Astrocyte (in vitro differentiated cells and primary cell): ENCODE results near the gene ITPR2. TPM values are rescaled to one million over a fixed set of nuclear protein-coding genes. Genes with fewer than 3 reads are reported as not detected.
"Not testable (repeated sequence)": the region's sequence is repeated elsewhere in the genome, so short reads cannot be mapped to it uniquely, and the experiment has no call there.

Source experiments
- DNase-seq: peaks from one replicate; pipeline ENCODE4 v3.0.0-alpha.2; 2010; ENCODE audit warnings: low read depth
- FAIRE-seq: peaks from 2 replicates; lab custom pipeline; 2011; peaks lifted over from hg19 to GRCh38; lab: Jason Lieb, UNC
- H2AFZ ChIP-seq: 2 replicates; pipeline ENCODE4 v1.6.0; 2012; ENCODE audit warnings: low read depth, low read length, inconsistent platforms
- H3K27ac ChIP-seq: 2 replicates; pipeline ENCODE4 v1.5.1; 2011; ENCODE audit warnings: low read depth, low read length, inconsistent platforms
- H3K27me3 ChIP-seq: 2 replicates; pipeline ENCODE4 v1.6.0; 2011; ENCODE audit warnings: low read length, inconsistent platforms; ENCODE audit not compliant: insufficient read depth
- H3K36me3 ChIP-seq: 2 replicates; pipeline ENCODE4 v1.5.1; 2011; ENCODE audit warnings: low read length, inconsistent platforms; ENCODE audit not compliant: insufficient read depth
- H3K4me1 ChIP-seq: 2 replicates; pipeline ENCODE4 v1.5.1; 2011; ENCODE audit warnings: low read length, inconsistent platforms; ENCODE audit not compliant: insufficient read depth
- H3K4me2 ChIP-seq: 2 replicates; pipeline ENCODE4 v1.6.0; 2012; ENCODE audit warnings: low read length, inconsistent platforms
- H3K4me3 ChIP-seq: 2 replicates; pipeline ENCODE4 v1.5.1; 2011; ENCODE audit warnings: low read depth, mild to moderate bottlenecking, low read length, inconsistent platforms; ENCODE audit not compliant: insufficient read depth
- H3K79me2 ChIP-seq: 2 replicates; pipeline ENCODE4 v1.6.0; 2012; ENCODE audit warnings: mild to moderate bottlenecking, low read length, inconsistent platforms; ENCODE audit not compliant: insufficient read depth
- H3K9ac ChIP-seq: 2 replicates; pipeline ENCODE4 v1.6.0; 2012; ENCODE audit warnings: mild to moderate bottlenecking, low read length, inconsistent platforms
- H3K9me3 ChIP-seq: 2 replicates; pipeline ENCODE4 v1.5.1; 2012; ENCODE audit warnings: low read depth, mild to moderate bottlenecking, low read length, inconsistent platforms; ENCODE audit not compliant: insufficient read depth
- H4K20me1 ChIP-seq: 2 replicates; pipeline ENCODE4 v1.6.0; 2012; ENCODE audit warnings: low read length, inconsistent platforms; ENCODE audit not compliant: insufficient read depth
- H3K27ac Mint-ChIP-seq: one replicate; pipeline ENCODE4 v1.8.0; 2021; ENCODE audit warnings: mild to moderate bottlenecking, mixed read lengths; ENCODE audit not compliant: unreplicated experiment
- H3K27me3 Mint-ChIP-seq: one replicate; pipeline ENCODE4 v1.8.0; 2021; ENCODE audit warnings: low read depth, mixed read lengths; ENCODE audit not compliant: unreplicated experiment
- H3K36me3 Mint-ChIP-seq: one replicate; pipeline ENCODE4 v1.8.0; 2021; ENCODE audit warnings: low read depth, mixed read lengths; ENCODE audit not compliant: unreplicated experiment
- H3K4me1 Mint-ChIP-seq: one replicate; pipeline ENCODE4 v1.8.0; 2021; ENCODE audit warnings: low read depth, mixed read lengths; ENCODE audit not compliant: unreplicated experiment
- H3K4me3 Mint-ChIP-seq: one replicate; pipeline ENCODE4 v1.8.0; 2021; ENCODE audit warnings: mild to moderate bottlenecking, moderate library complexity, mixed read lengths; ENCODE audit not compliant: unreplicated experiment
- H3K9me3 Mint-ChIP-seq: one replicate; pipeline ENCODE4 v1.8.0; 2021; ENCODE audit warnings: mild to moderate bottlenecking, mixed read lengths; ENCODE audit not compliant: unreplicated experiment
- CTCF ChIP-seq: IDR thresholded peaks from 2 replicates; pipeline ENCODE4 v1.5.1; 2011; ENCODE audit warnings: low read depth, mild to moderate bottlenecking, inconsistent platforms, low read length, moderate library complexity; ENCODE audit not compliant: insufficient read depth
- EZH2 ChIP-seq: IDR thresholded peaks from 2 replicates; pipeline ENCODE4 v1.6.1; 2012; ENCODE audit warnings: mild to moderate bottlenecking, low read length, inconsistent platforms; ENCODE audit not compliant: insufficient read depth
- total RNA-seq: library from RNA; stranded (reverse); gene quantifications from 2 replicates; pipeline ENCODE4 v1.2.1, GENCODE V29; 2021

Gene ITPR2
- total RNA-seq, 1 donor from 2014 or later, result 24.4 TPM

- no peaks in the 10 kb centered on the region for H3K9me3 ChIP-seq
- Mint-ChIP-seq H3K36me3 (no peaks in the 10 kb centered on the region), H3K27ac (no peak overlapping the region), H3K9me3 (no peaks in the 10 kb centered on the region), H3K27me3 (no peaks in the 10 kb centered on the region), H3K4me1 (no peaks in the 10 kb centered on the region), H3K4me3 (no peak overlapping the region)
- no peaks in the 10 kb centered on the region for H3K27me3 ChIP-seq
- no peaks in the 10 kb centered on the region for H3K79me2 ChIP-seq
- no peak overlapping the region for H3K9ac ChIP-seq
- no peak for TF ChIP-seq CTCF
- no peak for TF ChIP-seq EZH2
- H3K4me2 ChIP-seq, result no peak overlapping the region
- FAIRE-seq, result no peak
- H2AFZ ChIP-seq, result no peak overlapping the region
- H3K36me3 ChIP-seq, result no peaks in the 10 kb centered on the region
- DNase-seq, result no peak
- no peaks in the 10 kb centered on the region for H3K4me1 ChIP-seq
- H3K27ac ChIP-seq, result no peak overlapping the region
- H4K20me1 ChIP-seq, result no peaks in the 10 kb centered on the region
- H3K4me3 ChIP-seq, result no peak overlapping the region
Observed at GRCh38 chr12:26839512-26839911, 6.5 kb upstream of the ITPR2 start.

GRCh38 chr12:26838888-26839416 lies 6.0 kb upstream of the ITPR2 start:
- TF ChIP-seq EZH2 (no peak), CTCF (no peak)
- H3K9ac ChIP-seq, result no peak overlapping the region
- no peak overlapping the region for H3K4me3 ChIP-seq
- FAIRE-seq (no peak), DNase-seq (no peak)
- no peak overlapping the region for H3K4me2 ChIP-seq
- no peaks in the 10 kb centered on the region for H3K9me3 ChIP-seq
- Mint-ChIP-seq H3K4me1 (peaks cover 2% of the 10 kb centered on the region), H3K27me3 (no peaks in the 10 kb centered on the region), H3K9me3 (no peaks in the 10 kb centered on the region), H3K36me3 (no peaks in the 10 kb centered on the region), H3K4me3 (no peak overlapping the region), H3K27ac (no peak overlapping the region)
- no peaks in the 10 kb centered on the region for H3K27me3 ChIP-seq
- no peak overlapping the region for H3K27ac ChIP-seq
- H3K4me1 ChIP-seq, result no peaks in the 10 kb centered on the region
- H4K20me1 ChIP-seq, result no peaks in the 10 kb centered on the region
- no peak overlapping the region for H2AFZ ChIP-seq
- no peaks in the 10 kb centered on the region for H3K79me2 ChIP-seq
- H3K36me3 ChIP-seq, result no peaks in the 10 kb centered on the region

DNA sequence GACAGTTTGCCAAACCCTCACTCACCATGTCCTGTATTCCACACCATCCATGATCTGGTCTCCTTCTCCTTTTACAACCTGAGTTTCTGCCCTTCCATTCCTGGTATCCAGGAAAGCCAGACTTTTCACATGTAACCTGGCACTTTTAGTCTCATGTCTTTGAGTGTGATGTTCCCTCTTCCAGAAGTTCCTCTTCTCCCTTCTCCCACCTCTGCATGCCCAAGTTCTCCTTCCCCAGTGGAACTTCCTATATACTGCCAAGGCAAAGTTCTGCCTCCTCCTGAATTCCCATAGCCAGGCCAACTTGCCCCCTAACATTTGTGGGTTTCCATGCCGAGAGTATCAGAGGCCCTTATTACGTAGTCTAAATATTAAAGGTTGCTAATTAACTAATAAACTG lies 3.2 kb upstream of the ITPR2 start:
- H2AFZ ChIP-seq, result no peak overlapping the region
- H3K36me3 ChIP-seq, result no peaks in the 10 kb centered on the region
- no peaks in the 10 kb centered on the region for H3K27me3 ChIP-seq
- no peak overlapping the region for H3K4me2 ChIP-seq
- peaks cover 5% of the 10 kb centered on the region for H3K79me2 ChIP-seq
- FAIRE-seq, result no peak
- H3K4me3 Mint-ChIP-seq, result no peak overlapping the region
- no peaks in the 10 kb centered on the region for H3K9me3 ChIP-seq
- no peak overlapping the region for H3K27ac ChIP-seq
- H3K36me3 Mint-ChIP-seq, result no peaks in the 10 kb centered on the region
- H3K27ac Mint-ChIP-seq, result no peak overlapping the region
- no peaks in the 10 kb centered on the region for H3K9me3 Mint-ChIP-seq
- peaks cover 2% of the 10 kb centered on the region for H4K20me1 ChIP-seq
- TF ChIP-seq EZH2 (no peak), CTCF (no peak)
- no peak overlapping the region for H3K4me3 ChIP-seq
- H3K4me1 ChIP-seq, result peaks cover 7% of the 10 kb centered on the region
- no peak for DNase-seq
- H3K4me1 Mint-ChIP-seq, result peaks cover 6% of the 10 kb centered on the region
- no peaks in the 10 kb centered on the region for H3K27me3 Mint-ChIP-seq
- no peak overlapping the region for H3K9ac ChIP-seq

DNA sequence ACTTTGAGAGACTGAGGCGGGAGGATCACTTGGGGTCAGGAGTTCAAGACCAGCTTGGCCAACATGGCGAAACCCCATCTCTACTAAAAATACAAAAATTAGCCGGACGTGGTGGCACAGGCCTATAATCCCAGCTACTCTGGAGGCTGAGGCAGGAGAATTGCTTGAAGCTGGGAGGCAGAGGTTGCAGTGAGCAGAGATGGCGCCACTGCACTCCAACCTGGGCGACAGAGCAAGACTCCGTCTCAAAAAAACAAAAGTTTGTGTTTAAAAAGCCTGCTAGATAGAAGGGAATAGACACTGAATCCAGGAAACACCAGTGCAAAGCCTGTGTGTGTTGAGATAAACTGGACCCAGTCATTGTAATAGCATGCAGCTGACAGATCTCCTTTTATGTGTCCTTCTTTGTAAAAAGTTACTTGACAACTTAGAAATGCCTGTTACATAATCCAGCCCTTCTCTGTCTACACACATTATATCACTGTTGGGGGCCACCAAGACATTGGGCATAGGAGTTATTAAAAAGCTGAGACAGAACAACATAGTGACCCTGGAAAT lies 1.6 kb upstream of the ITPR2 start:
- H3K27me3 ChIP-seq, H3K4me2 ChIP-seq, FAIRE-seq, H3K4me1 ChIP-seq, H3K27ac ChIP-seq, H3K9me3 ChIP-seq, H3K27ac Mint-ChIP-seq, H3K27me3 Mint-ChIP-seq, H3K36me3 Mint-ChIP-seq, H3K9me3 Mint-ChIP-seq, H3K4me3 ChIP-seq, H3K36me3 ChIP-seq, H2AFZ ChIP-seq, H3K4me3 Mint-ChIP-seq, DNase-seq, H3K9ac ChIP-seq, H4K20me1 ChIP-seq: not testable (repeated sequence)
- H3K79me2 ChIP-seq, result peaks cover 16% of the 10 kb centered on the region
- peaks cover 18% of the 10 kb centered on the region for H3K4me1 Mint-ChIP-seq
